ENCODE results near the gene TIGD6. TPM values are rescaled to one million over a fixed set of nuclear protein-coding genes. Genes with fewer than 3 reads are reported as not detected.
A peak's percentile ranks its signal among the peaks of the same experiment; 100 is the strongest.

The TIGD6 gene
- total and polyA plus RNA-seq, 3 experiments from 2014 or later = 1.5 to 3.1 (median 3.0) TPM

GRCh38 chr5:150023136-150023535 lies 22.7 kb upstream of the TIGD6 start:
- peaks cover 53% of the 10 kb centered on the region for H3K36me3 ChIP-seq (ENCODE audit: insufficient read depth, low read length)
- no peak overlapping the region for H3K27ac ChIP-seq (ENCODE audit: low read depth, low read length)
- H3K9me3 ChIP-seq (ENCODE audit: low read length) = no peaks in the 10 kb centered on the region
- H3K9me3 Mint-ChIP-seq = no peaks in the 10 kb centered on the region
- no peak for DNase-seq
- POLR2A ChIA-PET = no interaction called here
- H3K27me3 Mint-ChIP-seq = no peaks in the 10 kb centered on the region
- no peak overlapping the region for H3K4me3 ChIP-seq (ENCODE audit: low read length)
- no peaks in the 10 kb centered on the region for H3K27me3 ChIP-seq (ENCODE audit: insufficient read depth, low read length, poor library complexity, severe bottlenecking)
- no peaks in the 10 kb centered on the region for H3K4me1 ChIP-seq (ENCODE audit: insufficient read depth, low read length)
- CTCF ChIA-PET = interaction anchor here (1.8 kb wide), 1 partner anchor 12 kb away, joined by 4 read pairs; no protein-coding TSS in a partner anchor
- H3K36me3 Mint-ChIP-seq = peaks cover 26 to 93% (median 39%) of the 10 kb centered on the region in 3 donors
- no peak overlapping the region for H3K27ac Mint-ChIP-seq
- no peak overlapping the region for H3K4me3 Mint-ChIP-seq
- peaks cover 0 to 3% (median 0%) of the 10 kb centered on the region in 3 donors for H3K4me1 Mint-ChIP-seq

DNA sequence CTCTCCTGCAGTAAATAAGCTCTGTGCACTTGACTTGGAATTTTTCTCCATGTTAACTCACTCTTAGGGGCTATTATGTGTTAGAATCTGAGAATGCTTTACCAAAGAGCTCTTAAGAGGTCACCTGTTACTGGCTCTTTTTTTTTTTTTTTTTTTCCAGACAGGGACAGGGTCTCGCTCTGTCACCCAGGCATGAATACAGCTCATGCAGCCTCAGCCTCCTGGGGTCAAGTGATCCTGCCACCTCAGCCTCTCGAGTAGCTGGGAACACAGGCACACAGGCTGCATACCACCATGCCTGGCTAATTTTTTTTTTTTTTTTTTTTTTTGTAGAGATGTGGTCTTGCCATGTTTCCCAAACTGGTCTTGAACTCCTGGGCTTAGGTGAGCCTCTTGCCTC lies 22.2 kb upstream of the TIGD6 start:
- Histone ChIP-seq H3K36me3 (ENCODE audit: insufficient read depth, low read length) (peaks cover 58% of the 10 kb centered on the region), H3K27me3 (ENCODE audit: insufficient read depth, low read length, poor library complexity, severe bottlenecking) (no peaks in the 10 kb centered on the region), H3K4me1 (ENCODE audit: insufficient read depth, low read length) (no peaks in the 10 kb centered on the region), H3K4me3 (ENCODE audit: low read length) (no peak overlapping the region), H3K9me3 (ENCODE audit: low read length) (no peaks in the 10 kb centered on the region), H3K27ac (ENCODE audit: low read depth, low read length) (no peak overlapping the region)
- DNase-seq = no peak
- Mint-ChIP-seq H3K4me1 (peaks cover 0 to 3% (median 0%) of the 10 kb centered on the region in 3 donors), H3K9me3 (no peaks in the 10 kb centered on the region), H3K27ac (no peak overlapping the region), H3K27me3 (no peaks in the 10 kb centered on the region), H3K36me3 (peaks cover 22 to 93% (median 36%) of the 10 kb centered on the region in 3 donors), H3K4me3 (no peak overlapping the region)
- ChIA-PET POLR2A (no interaction called here), CTCF (interaction anchor here (1.8 kb wide), 1 partner anchor 12 kb away, joined by 4 read pairs; no protein-coding TSS in a partner anchor)

- POLR2A ChIA-PET = no interaction called here
- H3K4me1 Mint-ChIP-seq = peaks cover 0 to 3% (median 0%) of the 10 kb centered on the region in 3 donors
- peaks cover 58% of the 10 kb centered on the region for H3K36me3 ChIP-seq (ENCODE audit: insufficient read depth, low read length)
- peaks cover 23 to 94% (median 36%) of the 10 kb centered on the region in 3 donors for H3K36me3 Mint-ChIP-seq
- H3K27me3 ChIP-seq (ENCODE audit: insufficient read depth, low read length, poor library complexity, severe bottlenecking) = no peaks in the 10 kb centered on the region
- H3K27me3 Mint-ChIP-seq = no peaks in the 10 kb centered on the region
- H3K9me3 ChIP-seq (ENCODE audit: low read length) = no peaks in the 10 kb centered on the region
- no peaks in the 10 kb centered on the region for H3K4me1 ChIP-seq (ENCODE audit: insufficient read depth, low read length)
- H3K9me3 Mint-ChIP-seq = no peaks in the 10 kb centered on the region
- peak overlapping the region in 1 of 8 donors; percentile 12 for H3K27ac Mint-ChIP-seq
- no peak for DNase-seq
- CTCF ChIA-PET = interaction anchor here (1.8 kb wide), 1 partner anchor 11 kb away, joined by 4 read pairs; no protein-coding TSS in a partner anchor
- H3K4me3 Mint-ChIP-seq = no peak overlapping the region
- H3K4me3 ChIP-seq (ENCODE audit: low read length) = no peak overlapping the region
- H3K27ac ChIP-seq (ENCODE audit: low read depth, low read length) = no peak overlapping the region
These were observed 21.7 kb upstream of the TIGD6 start for GRCh38 chr5:150022158-150022531.

- H3K36me3 Mint-ChIP-seq = peaks cover 25 to 95% (median 33%) of the 10 kb centered on the region in 3 donors
- H3K9me3 Mint-ChIP-seq = peaks cover 0 to 2% (median 1%) of the 10 kb centered on the region in 5 donors
- peak overlapping the region in 1 of 7 donors; percentile 27 for H3K4me3 Mint-ChIP-seq
- CTCF ChIA-PET = interaction anchor here (0.8 to 1.8 kb wide), 2 partner anchors 11 to 12 kb away, joined by 3 to 4 read pairs; no protein-coding TSS in a partner anchor
- POLR2A ChIA-PET = interaction anchor here (0.5 kb wide), 1 partner anchor 456 kb away, joined by 3 read pairs; no protein-coding TSS in a partner anchor
- peaks cover 60% of the 10 kb centered on the region for H3K36me3 ChIP-seq (ENCODE audit: insufficient read depth, low read length)
- H3K27ac Mint-ChIP-seq = no peak overlapping the region
- H3K9me3 ChIP-seq (ENCODE audit: low read length) = no peaks in the 10 kb centered on the region
- H3K4me1 Mint-ChIP-seq = peaks cover 0 to 3% (median 0%) of the 10 kb centered on the region in 3 donors
- no peaks in the 10 kb centered on the region for H3K27me3 Mint-ChIP-seq
- H3K4me3 ChIP-seq (ENCODE audit: low read length) = no peak overlapping the region
- H3K27me3 ChIP-seq (ENCODE audit: insufficient read depth, low read length, poor library complexity, severe bottlenecking) = no peaks in the 10 kb centered on the region
- H3K27ac ChIP-seq (ENCODE audit: low read depth, low read length) = no peak overlapping the region
- no peak for DNase-seq
- H3K4me1 ChIP-seq (ENCODE audit: insufficient read depth, low read length) = no peaks in the 10 kb centered on the region
These were observed 21.2 kb upstream of the TIGD6 start for GRCh38 chr5:150021491-150022157.

GRCh38 chr5:150020249-150020648 lies 19.8 kb upstream of the TIGD6 start:
- no peak overlapping the region for H3K4me3 Mint-ChIP-seq
- H3K27me3 ChIP-seq (ENCODE audit: insufficient read depth, low read length, poor library complexity, severe bottlenecking) = no peaks in the 10 kb centered on the region
- no peaks in the 10 kb centered on the region for H3K4me1 ChIP-seq (ENCODE audit: insufficient read depth, low read length)
- no peak for DNase-seq
- ChIA-PET POLR2A (interaction anchor here (0.7 kb wide), 1 partner anchor 201 kb away, joined by 3 read pairs; no protein-coding TSS in a partner anchor), CTCF (interaction anchor here (0.6 kb wide), 1 partner anchor 191 kb away, joined by 3 read pairs; no protein-coding TSS in a partner anchor)
- peaks cover 0 to 7% (median 4%) of the 10 kb centered on the region in 5 donors for H3K9me3 Mint-ChIP-seq
- no peaks in the 10 kb centered on the region for H3K9me3 ChIP-seq (ENCODE audit: low read length)
- H3K27ac ChIP-seq (ENCODE audit: low read depth, low read length) = no peak overlapping the region
- peak overlapping the region in 1 of 8 donors; percentile 39 for H3K27ac Mint-ChIP-seq
- H3K4me3 ChIP-seq (ENCODE audit: low read length) = no peak overlapping the region
- no peaks in the 10 kb centered on the region for H3K27me3 Mint-ChIP-seq
- H3K36me3 Mint-ChIP-seq = peaks cover 37 to 95% (median 43%) of the 10 kb centered on the region in 3 donors
- peaks cover 65% of the 10 kb centered on the region for H3K36me3 ChIP-seq (ENCODE audit: insufficient read depth, low read length)
- H3K4me1 Mint-ChIP-seq = peaks cover 0 to 3% (median 0%) of the 10 kb centered on the region in 3 donors

- Mint-ChIP-seq H3K36me3 (peaks cover 54 to 97% (median 62%) of the 10 kb centered on the region in 3 donors), H3K4me1 (peaks cover 0 to 4% (median 1%) of the 10 kb centered on the region in 3 donors), H3K4me3 (no peak overlapping the region), H3K9me3 (peaks cover 0 to 8% (median 4%) of the 10 kb centered on the region in 5 donors), H3K27ac (peak overlapping the region in 1 of 8 donors; percentile 19), H3K27me3 (no peaks in the 10 kb centered on the region)
- no peak for DNase-seq
- CTCF ChIA-PET = no interaction called here
- Histone ChIP-seq H3K27ac (ENCODE audit: low read depth, low read length) (no peak overlapping the region), H3K9me3 (ENCODE audit: low read length) (no peaks in the 10 kb centered on the region), H3K4me1 (ENCODE audit: insufficient read depth, low read length) (no peaks in the 10 kb centered on the region), H3K27me3 (ENCODE audit: insufficient read depth, low read length, poor library complexity, severe bottlenecking) (no peaks in the 10 kb centered on the region), H3K4me3 (ENCODE audit: low read length) (no peak overlapping the region), H3K36me3 (ENCODE audit: insufficient read depth, low read length) (peaks cover 73% of the 10 kb centered on the region)
- POLR2A ChIA-PET = no interaction called here
These were observed 17.0 kb upstream of the TIGD6 start for GRCh38 chr5:150017226-150018005.

DNA sequence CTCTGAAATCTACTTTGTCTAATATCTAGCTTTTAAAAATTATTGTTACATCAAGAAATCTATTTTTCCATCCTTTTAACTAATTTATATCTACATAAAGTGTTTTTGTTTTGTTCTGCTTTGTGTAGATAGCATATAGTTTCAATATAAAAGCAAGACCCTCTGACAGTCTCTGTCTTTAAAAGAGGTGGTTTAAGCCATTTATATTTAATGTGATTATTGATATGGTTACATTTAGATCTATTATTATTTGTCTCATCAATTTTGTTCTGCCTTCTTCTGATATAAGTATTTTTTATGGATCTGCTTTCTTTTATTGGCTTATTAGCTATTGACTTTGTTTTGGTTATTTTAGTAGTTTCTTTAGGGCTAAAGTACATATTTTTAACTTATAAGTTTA lies 16.1 kb upstream of the TIGD6 start:
- peaks cover 52 to 96% (median 61%) of the 10 kb centered on the region in 3 donors for H3K36me3 Mint-ChIP-seq
- CTCF ChIA-PET = interaction anchor here (0.7 kb wide), 1 partner anchor 199 kb away, joined by 4 read pairs; no protein-coding TSS in a partner anchor
- H3K9me3 Mint-ChIP-seq = peaks cover 0 to 8% (median 4%) of the 10 kb centered on the region in 5 donors

More for the DNA sequence above, 16.1 kb upstream of the TIGD6 start:
- no peak overlapping the region for H3K27ac Mint-ChIP-seq
- no peak overlapping the region for H3K4me3 Mint-ChIP-seq
- no peaks in the 10 kb centered on the region for H3K4me1 ChIP-seq (ENCODE audit: insufficient read depth, low read length)
- H3K4me1 Mint-ChIP-seq = peaks cover 0 to 6% (median 6%) of the 10 kb centered on the region in 3 donors
- no peak for DNase-seq
- no peaks in the 10 kb centered on the region for H3K27me3 ChIP-seq (ENCODE audit: insufficient read depth, low read length, poor library complexity, severe bottlenecking)
- no peaks in the 10 kb centered on the region for H3K9me3 ChIP-seq (ENCODE audit: low read length)
- no peak overlapping the region for H3K4me3 ChIP-seq (ENCODE audit: low read length)
- H3K27me3 Mint-ChIP-seq = no peaks in the 10 kb centered on the region
- peaks cover 78% of the 10 kb centered on the region for H3K36me3 ChIP-seq (ENCODE audit: insufficient read depth, low read length)
- POLR2A ChIA-PET = no interaction called here
- no peak overlapping the region for H3K27ac ChIP-seq (ENCODE audit: low read depth, low read length)

Data from CD8-positive, alpha-beta memory T cell (primary cell).